Measurements from ENCODE around the gene PAK1IP1.

GRCh38 chr6:10686901-10687300, 7.9 kb upstream of the PAK1IP1 start:
- no peak for TF ChIP-seq EP300 (IDR thresholded peaks at IDR 0.05)
- no peak for TF ChIP-seq CTCF (IDR thresholded peaks at IDR 0.05)
- no peak for TF ChIP-seq POLR2A (IDR thresholded peaks at IDR 0.05)

Data from ovary (tissue), 3 donors.